OCI-LY1 (cell line): ENCODE results near the gene COMMD3.

Experiments used
- H2AFZ ChIP-seq: fragments of 200-600 bp; sonication (generic), shearing (Covaris generic); 2 replicates; pipeline ENCODE4 v1.6.0; 2014; ENCODE audit warnings: antibody characterized with exemption, mild to moderate bottlenecking, low read length
- H3F3A ChIP-seq: fragments of 200-600 bp; sonication (generic), shearing (Covaris generic); 2 replicates; pipeline ENCODE4 v1.6.0; 2014; ENCODE audit warnings: mild to moderate bottlenecking, antibody characterized with exemption, low read length, moderate library complexity; ENCODE audit not compliant: insufficient read depth
- H3K27ac ChIP-seq: fragments of 200-600 bp; sonication (generic); 2 replicates; pipeline ENCODE4 v1.5.1; 2014; ENCODE audit warnings: low read length, mixed run types, mild to moderate bottlenecking, low read depth; ENCODE audit not compliant: poor library complexity, severe bottlenecking
- H3K27me3 ChIP-seq: fragments of 200-600 bp; sonication (generic); 2 replicates; pipeline ENCODE4 v1.6.0; 2014; ENCODE audit warnings: antibody characterized with exemption, mild to moderate bottlenecking, low read length, moderate library complexity; ENCODE audit not compliant: insufficient read depth
- H3K36me3 ChIP-seq: fragments of 200-600 bp; sonication (generic); 2 replicates; pipeline ENCODE4 v1.6.1; 2014; ENCODE audit warnings: mild to moderate bottlenecking, antibody characterized with exemption, low read length, moderate library complexity, mixed read lengths; ENCODE audit not compliant: insufficient read depth
- H3K4me1 ChIP-seq: fragments of 200-600 bp; sonication (generic); 2 replicates; pipeline ENCODE4 v1.5.1; 2014; ENCODE audit warnings: mild to moderate bottlenecking, low read length, moderate library complexity; ENCODE audit not compliant: insufficient read depth, severe bottlenecking
- H3K4me2 ChIP-seq: fragments of 200-600 bp; sonication (generic), shearing (Covaris generic); 2 replicates; pipeline ENCODE4 v1.6.1; 2014; ENCODE audit warnings: low read length
- H3K4me3 ChIP-seq: fragments of 200-600 bp; sonication (generic); 2 replicates; pipeline ENCODE4 v1.5.1; 2014; ENCODE audit warnings: low read length, low read depth, mild to moderate bottlenecking, mixed read lengths; ENCODE audit not compliant: poor library complexity, severe bottlenecking
- H3K79me2 ChIP-seq: fragments of 200-600 bp; shearing (Covaris generic); 2 replicates; pipeline ENCODE4 v1.6.1; 2016; ENCODE audit warnings: mixed run types, low read length, mixed read lengths; ENCODE audit not compliant: insufficient read depth
- H3K9ac ChIP-seq: fragments of 200-600 bp; sonication (generic), shearing (Covaris generic); 2 replicates; pipeline ENCODE4 v1.6.1; 2014; ENCODE audit warnings: mild to moderate bottlenecking, low read length, mixed read lengths
- H3K9me2 ChIP-seq: fragments of 200-600 bp; sonication (generic), shearing (Covaris generic); 2 replicates; pipeline ENCODE4 v1.6.1; 2014; ENCODE audit warnings: low read depth, mild to moderate bottlenecking, low read length, mixed read lengths
- H3K9me3 ChIP-seq: fragments of 200-600 bp; shearing (Covaris generic); 2 replicates; pipeline ENCODE4 v1.6.1; 2014; ENCODE audit warnings: low read length, mixed read lengths
- H4K20me1 ChIP-seq: fragments of 200-600 bp; sonication (generic), shearing (Covaris generic); 2 replicates; pipeline ENCODE4 v1.6.0; 2016; ENCODE audit warnings: mild to moderate bottlenecking, low read length; ENCODE audit not compliant: insufficient read depth
- EZH2 ChIP-seq: fragments of 200-600 bp; sonication (generic), shearing (Covaris generic); IDR thresholded peaks from 2 replicates; pipeline ENCODE4 v1.8.0; 2017; ENCODE audit warnings: borderline replicate concordance, mixed run types, mild to moderate bottlenecking, antibody characterized with exemption, low read length, moderate library complexity, mixed read lengths
- TF ChIP-seq, protein P1 (sequence below): fragments of 200-600 bp; sonication (generic), shearing (Covaris generic); IDR thresholded peaks from 2 replicates; pipeline ENCODE4 v1.5.1; 2017; ENCODE audit warnings: mild to moderate bottlenecking, antibody characterized with exemption, low read length, moderate library complexity, mixed read lengths

Gene COMMD3

DNA sequence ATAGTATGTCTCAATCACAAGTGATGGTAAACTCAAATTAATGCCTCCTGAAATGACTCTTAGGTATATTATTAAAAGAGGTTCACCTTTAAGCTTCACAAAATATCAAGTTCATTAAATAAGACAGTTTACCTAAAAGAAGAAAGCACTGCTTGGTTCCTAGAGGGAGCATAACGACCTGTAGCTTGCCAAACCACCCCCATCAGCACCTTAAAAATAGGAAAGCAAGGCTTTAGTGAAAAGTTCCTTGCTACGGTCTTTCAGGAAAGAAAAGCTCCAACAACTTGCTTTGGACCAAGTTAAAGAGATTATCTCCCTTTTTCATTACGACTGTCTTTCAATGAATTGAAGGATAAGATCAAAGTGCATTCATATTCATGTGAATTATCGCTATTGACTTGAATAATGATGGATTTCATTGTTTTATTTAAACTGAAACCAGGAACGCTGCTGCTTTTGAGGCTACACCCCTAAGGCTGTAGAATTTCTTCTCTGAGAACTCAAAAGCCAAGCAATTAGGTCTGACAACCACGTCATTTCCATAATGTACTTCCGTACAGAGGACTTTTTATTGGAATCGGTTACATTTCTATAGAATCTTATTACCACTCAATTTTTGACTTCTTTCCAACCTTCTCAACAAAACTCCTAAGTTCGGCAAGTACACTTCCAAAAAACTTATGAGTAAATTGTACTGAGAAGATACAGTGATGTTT, 22.2 kb downstream of the COMMD3 start:
- Histone ChIP-seq H3K9ac (no peak overlapping the region), H3K36me3 (no peaks in the 10 kb centered on the region), H4K20me1 (no peaks in the 10 kb centered on the region), H3K27ac (no peak overlapping the region), H3K4me1 (peaks cover 26% of the 10 kb centered on the region), H3K4me3 (no peak overlapping the region), H3K9me2 (no peaks in the 10 kb centered on the region), H3F3A (no peaks in the 10 kb centered on the region; the same call in 1 of the 2 replicates), H3K79me2 (no peaks in the 10 kb centered on the region), H3K4me2 (no peak overlapping the region), H3K9me3 (no peaks in the 10 kb centered on the region), H2AFZ (no peak overlapping the region), H3K27me3 (peaks cover 6% of the 10 kb centered on the region)
- TF ChIP-seq EZH2: no peak
- TF ChIP-seq, protein P1, sequence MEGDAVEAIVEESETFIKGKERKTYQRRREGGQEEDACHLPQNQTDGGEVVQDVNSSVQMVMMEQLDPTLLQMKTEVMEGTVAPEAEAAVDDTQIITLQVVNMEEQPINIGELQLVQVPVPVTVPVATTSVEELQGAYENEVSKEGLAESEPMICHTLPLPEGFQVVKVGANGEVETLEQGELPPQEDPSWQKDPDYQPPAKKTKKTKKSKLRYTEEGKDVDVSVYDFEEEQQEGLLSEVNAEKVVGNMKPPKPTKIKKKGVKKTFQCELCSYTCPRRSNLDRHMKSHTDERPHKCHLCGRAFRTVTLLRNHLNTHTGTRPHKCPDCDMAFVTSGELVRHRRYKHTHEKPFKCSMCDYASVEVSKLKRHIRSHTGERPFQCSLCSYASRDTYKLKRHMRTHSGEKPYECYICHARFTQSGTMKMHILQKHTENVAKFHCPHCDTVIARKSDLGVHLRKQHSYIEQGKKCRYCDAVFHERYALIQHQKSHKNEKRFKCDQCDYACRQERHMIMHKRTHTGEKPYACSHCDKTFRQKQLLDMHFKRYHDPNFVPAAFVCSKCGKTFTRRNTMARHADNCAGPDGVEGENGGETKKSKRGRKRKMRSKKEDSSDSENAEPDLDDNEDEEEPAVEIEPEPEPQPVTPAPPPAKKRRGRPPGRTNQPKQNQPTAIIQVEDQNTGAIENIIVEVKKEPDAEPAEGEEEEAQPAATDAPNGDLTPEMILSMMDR: no peak

GRCh38 chr10:22338931-22339330, 22.7 kb downstream of the COMMD3 start:
- no peaks in the 10 kb centered on the region for H3K9me2 ChIP-seq
- peaks cover 26% of the 10 kb centered on the region for H3K4me1 ChIP-seq
- H3K9me3 ChIP-seq: no peaks in the 10 kb centered on the region
- no peak overlapping the region for H2AFZ ChIP-seq
- TF ChIP-seq, protein P1: no peak
- no peak for TF ChIP-seq EZH2
- H3K79me2 ChIP-seq: no peaks in the 10 kb centered on the region
- no peaks in the 10 kb centered on the region for H3K36me3 ChIP-seq
- H4K20me1 ChIP-seq: no peaks in the 10 kb centered on the region
- H3K4me2 ChIP-seq: no peak overlapping the region
- H3K4me3 ChIP-seq: no peak overlapping the region
- no peaks in the 10 kb centered on the region; the same call in 1 of the 2 replicates for H3F3A ChIP-seq
- H3K27me3 ChIP-seq: peaks cover 6% of the 10 kb centered on the region
- no peak overlapping the region for H3K9ac ChIP-seq
- H3K27ac ChIP-seq: no peak overlapping the region

DNA sequence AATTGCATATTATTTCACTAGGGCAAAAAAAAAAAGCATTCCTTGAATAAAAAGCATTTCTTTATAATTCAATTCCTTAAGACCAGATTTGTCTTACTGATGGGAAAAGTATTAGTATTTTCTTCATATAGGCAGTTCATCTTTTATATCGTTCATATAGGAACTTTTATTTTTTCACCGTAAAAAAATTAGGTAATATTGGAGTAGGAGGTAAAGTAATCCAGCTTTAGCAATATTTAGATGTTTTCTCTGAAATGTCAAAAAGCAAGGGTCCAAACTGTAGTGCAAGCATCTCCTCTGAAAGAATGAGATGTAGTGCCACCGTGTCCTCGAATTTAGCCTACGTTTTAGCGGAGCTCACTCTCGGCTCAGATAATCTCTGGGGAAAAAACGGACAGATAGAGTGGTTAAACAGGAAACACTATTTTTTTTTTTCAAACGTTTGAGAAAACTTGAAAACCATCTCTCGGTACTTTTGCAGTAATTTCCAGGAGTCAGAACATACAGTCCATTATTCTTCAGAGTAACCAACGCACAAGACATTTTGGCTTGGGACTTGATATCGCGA, 23.7 kb downstream of the COMMD3 start:
- peak overlapping the region; percentile 45; the same call in 1 of the 2 replicates for H2AFZ ChIP-seq
- peaks cover 6% of the 10 kb centered on the region for H3K27me3 ChIP-seq
- H3K79me2 ChIP-seq: no peaks in the 10 kb centered on the region
- no peaks in the 10 kb centered on the region for H3K36me3 ChIP-seq
- H3K9ac ChIP-seq: peak overlapping the region; percentile 85
- no peaks in the 10 kb centered on the region for H4K20me1 ChIP-seq
- H3K4me2 ChIP-seq: peak overlapping the region; percentile 88
- TF ChIP-seq, protein P1: no peak
- no peak for TF ChIP-seq EZH2
- peaks cover 26% of the 10 kb centered on the region for H3K4me1 ChIP-seq
- no peaks in the 10 kb centered on the region; the same call in 1 of the 2 replicates for H3F3A ChIP-seq
- H3K9me2 ChIP-seq: no peaks in the 10 kb centered on the region
- H3K4me3 ChIP-seq: peak overlapping the region; percentile 88
- H3K9me3 ChIP-seq: no peaks in the 10 kb centered on the region
- no peak overlapping the region for H3K27ac ChIP-seq
